ENCODE data around the gene SLC8A1. TPM values are rescaled to one million over a fixed set of nuclear protein-coding genes. Genes with fewer than 3 reads are reported as not detected.

SLC8A1 gene
- total RNA-seq, 1 donor from 2014 or later = 5.7 TPM

DNA sequence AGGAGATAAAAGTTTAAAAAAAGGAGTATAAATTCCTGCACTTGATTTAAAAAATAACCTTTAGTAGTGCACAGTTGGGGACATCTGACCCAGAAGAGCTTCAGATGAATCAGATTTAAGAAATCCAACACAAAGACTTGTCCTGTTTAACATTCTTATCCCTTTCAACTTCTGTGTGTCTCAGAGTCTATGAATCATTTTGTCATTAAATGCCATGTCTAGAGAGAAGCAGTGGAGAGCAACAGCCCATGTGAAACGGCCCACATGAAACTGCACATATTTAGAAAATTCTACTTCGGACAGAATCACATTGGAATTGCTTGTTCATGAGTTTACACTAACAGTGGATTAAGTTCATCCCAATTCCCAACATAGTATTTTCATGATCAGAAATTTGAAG lies 278.6 kb downstream of the SLC8A1 start:
- no peaks in the 10 kb centered on the region for H3K9me3 Mint-ChIP-seq (ENCODE audit: low read depth)
- H3K27me3 Mint-ChIP-seq = no peaks in the 10 kb centered on the region
- H3K27ac Mint-ChIP-seq = no peak overlapping the region
- H3K4me3 Mint-ChIP-seq (ENCODE audit: low read depth) = no peak overlapping the region
- no peaks in the 10 kb centered on the region for H3K36me3 Mint-ChIP-seq (ENCODE audit: insufficient read depth)
- DNase-seq (ENCODE audit: low spot score, unreplicated experiment) = no peak
- TF ChIP-seq, protein P1, sequence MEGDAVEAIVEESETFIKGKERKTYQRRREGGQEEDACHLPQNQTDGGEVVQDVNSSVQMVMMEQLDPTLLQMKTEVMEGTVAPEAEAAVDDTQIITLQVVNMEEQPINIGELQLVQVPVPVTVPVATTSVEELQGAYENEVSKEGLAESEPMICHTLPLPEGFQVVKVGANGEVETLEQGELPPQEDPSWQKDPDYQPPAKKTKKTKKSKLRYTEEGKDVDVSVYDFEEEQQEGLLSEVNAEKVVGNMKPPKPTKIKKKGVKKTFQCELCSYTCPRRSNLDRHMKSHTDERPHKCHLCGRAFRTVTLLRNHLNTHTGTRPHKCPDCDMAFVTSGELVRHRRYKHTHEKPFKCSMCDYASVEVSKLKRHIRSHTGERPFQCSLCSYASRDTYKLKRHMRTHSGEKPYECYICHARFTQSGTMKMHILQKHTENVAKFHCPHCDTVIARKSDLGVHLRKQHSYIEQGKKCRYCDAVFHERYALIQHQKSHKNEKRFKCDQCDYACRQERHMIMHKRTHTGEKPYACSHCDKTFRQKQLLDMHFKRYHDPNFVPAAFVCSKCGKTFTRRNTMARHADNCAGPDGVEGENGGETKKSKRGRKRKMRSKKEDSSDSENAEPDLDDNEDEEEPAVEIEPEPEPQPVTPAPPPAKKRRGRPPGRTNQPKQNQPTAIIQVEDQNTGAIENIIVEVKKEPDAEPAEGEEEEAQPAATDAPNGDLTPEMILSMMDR (IDR thresholded peaks at IDR 0.05; ENCODE audit: unreplicated experiment) = no peak
- H3K4me1 Mint-ChIP-seq (ENCODE audit: low read depth) = peaks cover 8% of the 10 kb centered on the region

DNA sequence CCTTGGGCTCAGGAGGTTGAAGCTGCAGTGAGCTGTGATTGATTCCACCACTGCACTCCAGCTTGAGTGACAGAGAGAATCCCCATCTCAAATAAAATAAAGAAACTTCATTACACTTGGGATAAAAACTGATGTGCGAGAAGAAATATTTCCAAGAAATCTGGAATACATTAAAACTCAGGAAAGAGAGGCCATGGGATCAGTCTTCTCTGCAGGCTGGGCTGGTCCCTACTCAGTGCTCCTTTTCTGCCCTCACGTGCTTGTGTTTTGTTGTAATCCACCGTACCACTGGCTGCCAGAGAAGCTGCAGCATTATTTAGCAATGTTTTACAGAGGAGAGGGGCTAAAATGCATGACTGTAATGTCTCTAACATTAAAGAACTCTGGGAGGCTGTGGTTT lies 282.0 kb downstream of the SLC8A1 start:
- peaks cover 11% of the 10 kb centered on the region for H3K4me1 Mint-ChIP-seq (ENCODE audit: low read depth)
- H3K27ac Mint-ChIP-seq = no peak overlapping the region
- no peak overlapping the region for H3K4me3 Mint-ChIP-seq (ENCODE audit: low read depth)
- H3K9me3 Mint-ChIP-seq (ENCODE audit: low read depth) = no peaks in the 10 kb centered on the region
- no peaks in the 10 kb centered on the region for H3K36me3 Mint-ChIP-seq (ENCODE audit: insufficient read depth)
- TF ChIP-seq, protein P1 (IDR thresholded peaks at IDR 0.05; ENCODE audit: unreplicated experiment) = no peak
- no peaks in the 10 kb centered on the region for H3K27me3 Mint-ChIP-seq
- DNase-seq (ENCODE audit: low spot score, unreplicated experiment) = no peak

DNA sequence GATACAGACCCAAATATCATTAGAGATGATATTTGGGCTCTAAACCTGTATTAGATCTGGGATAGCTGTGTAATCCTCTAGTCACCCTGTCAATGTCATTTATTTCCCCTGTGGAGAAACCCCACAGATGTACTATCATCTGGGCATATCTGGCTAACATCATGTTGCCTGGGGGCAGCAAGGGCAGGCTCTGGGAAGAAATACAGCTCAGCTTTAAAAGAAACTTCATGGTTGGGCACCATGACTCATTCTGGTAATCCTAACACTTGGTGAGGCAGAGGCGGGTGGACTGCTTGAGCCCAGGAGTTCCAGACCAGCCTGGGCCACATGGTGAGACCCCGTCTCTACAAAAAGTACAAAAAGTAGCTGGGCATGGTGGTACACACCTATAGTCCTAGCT lies 282.5 kb downstream of the SLC8A1 start:
- peaks cover 11% of the 10 kb centered on the region for H3K4me1 Mint-ChIP-seq (ENCODE audit: low read depth)
- no peaks in the 10 kb centered on the region for H3K36me3 Mint-ChIP-seq (ENCODE audit: insufficient read depth)
- TF ChIP-seq, protein P1 (IDR thresholded peaks at IDR 0.05; ENCODE audit: unreplicated experiment) = no peak
- DNase-seq (ENCODE audit: low spot score, unreplicated experiment) = no peak
- H3K4me3 Mint-ChIP-seq (ENCODE audit: low read depth) = no peak overlapping the region
- no peaks in the 10 kb centered on the region for H3K9me3 Mint-ChIP-seq (ENCODE audit: low read depth)
- H3K27ac Mint-ChIP-seq = no peak overlapping the region
- H3K27me3 Mint-ChIP-seq = no peaks in the 10 kb centered on the region

DNA sequence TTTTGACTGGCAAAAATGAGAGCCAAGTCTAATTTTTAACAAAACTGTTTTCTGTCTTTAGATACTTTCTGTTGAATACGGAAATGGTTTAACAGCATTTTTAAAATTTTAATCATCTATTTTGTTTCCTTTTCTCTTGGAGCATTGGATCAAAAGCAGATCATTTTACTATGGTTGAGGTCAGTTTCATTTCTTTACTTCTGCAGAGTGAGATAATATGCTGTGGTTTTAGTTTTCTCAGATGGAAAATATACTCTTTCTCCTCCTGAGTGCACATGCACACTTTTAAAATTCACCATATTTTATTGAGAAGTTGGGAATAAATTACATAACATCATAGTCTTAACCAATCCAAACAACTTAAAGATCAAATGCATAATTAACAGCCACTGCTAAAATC lies 283.3 kb downstream of the SLC8A1 start:
- TF ChIP-seq, protein P1 (IDR thresholded peaks at IDR 0.05; ENCODE audit: unreplicated experiment) = no peak
- no peak overlapping the region for H3K27ac Mint-ChIP-seq
- no peaks in the 10 kb centered on the region for H3K9me3 Mint-ChIP-seq (ENCODE audit: low read depth)
- peaks cover 11% of the 10 kb centered on the region for H3K4me1 Mint-ChIP-seq (ENCODE audit: low read depth)
- H3K27me3 Mint-ChIP-seq = no peaks in the 10 kb centered on the region
- no peak overlapping the region for H3K4me3 Mint-ChIP-seq (ENCODE audit: low read depth)
- no peaks in the 10 kb centered on the region for H3K36me3 Mint-ChIP-seq (ENCODE audit: insufficient read depth)
- DNase-seq (ENCODE audit: low spot score, unreplicated experiment) = no peak

DNA sequence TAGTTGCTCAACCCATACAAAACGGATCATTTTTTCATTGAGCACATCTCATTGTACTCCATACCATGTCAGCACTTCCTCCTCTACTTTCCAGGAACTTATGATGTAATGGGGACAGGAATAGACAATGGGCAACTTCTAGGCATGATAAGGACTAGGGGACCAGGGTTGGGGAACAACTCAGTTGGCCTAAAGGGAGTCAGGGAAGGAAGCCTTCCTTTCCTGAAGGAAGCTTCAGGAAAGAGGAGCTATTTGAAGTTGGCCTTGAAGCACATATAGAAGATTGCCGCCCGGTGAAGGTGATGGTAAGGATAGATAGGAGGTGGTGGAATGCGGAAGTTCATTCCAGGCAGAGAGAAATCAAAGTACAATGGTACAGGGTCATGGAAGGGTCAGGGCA lies 283.9 kb downstream of the SLC8A1 start:
- Mint-ChIP-seq H3K27ac (no peak overlapping the region), H3K4me1 (ENCODE audit: low read depth) (peaks cover 11% of the 10 kb centered on the region), H3K36me3 (ENCODE audit: insufficient read depth) (no peaks in the 10 kb centered on the region), H3K27me3 (no peaks in the 10 kb centered on the region), H3K9me3 (ENCODE audit: low read depth) (no peaks in the 10 kb centered on the region), H3K4me3 (ENCODE audit: low read depth) (no peak overlapping the region)
- TF ChIP-seq, protein P1 (IDR thresholded peaks at IDR 0.05; ENCODE audit: unreplicated experiment) = no peak
- DNase-seq (ENCODE audit: low spot score, unreplicated experiment) = no peak

Data from progenitor cell of endocrine pancreas (in vitro differentiated cells).